ENCODE measurements around the gene AMZ1. TPM values are rescaled to one million over a fixed set of nuclear protein-coding genes. Genes with fewer than 3 reads are reported as not detected.
A peak's percentile ranks its signal among the peaks of the same experiment; 100 is the strongest.

Gene AMZ1, protein sequence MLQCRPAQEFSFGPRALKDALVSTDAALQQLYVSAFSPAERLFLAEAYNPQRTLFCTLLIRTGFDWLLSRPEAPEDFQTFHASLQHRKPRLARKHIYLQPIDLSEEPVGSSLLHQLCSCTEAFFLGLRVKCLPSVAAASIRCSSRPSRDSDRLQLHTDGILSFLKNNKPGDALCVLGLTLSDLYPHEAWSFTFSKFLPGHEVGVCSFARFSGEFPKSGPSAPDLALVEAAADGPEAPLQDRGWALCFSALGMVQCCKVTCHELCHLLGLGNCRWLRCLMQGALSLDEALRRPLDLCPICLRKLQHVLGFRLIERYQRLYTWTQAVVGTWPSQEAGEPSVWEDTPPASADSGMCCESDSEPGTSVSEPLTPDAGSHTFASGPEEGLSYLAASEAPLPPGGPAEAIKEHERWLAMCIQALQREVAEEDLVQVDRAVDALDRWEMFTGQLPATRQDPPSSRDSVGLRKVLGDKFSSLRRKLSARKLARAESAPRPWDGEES
- 4.9 and 8.5 TPM in 2 replicates for total RNA-seq (2014; rRNA removed; shearing (Covaris generic))

- peak; percentile 72 for DNase-seq (ENCODE audit: low read depth)
These were observed at the start of gene AMZ1 for GRCh38 chr7:2687881-2688318. TSS of gene AMZ1 (plus strand) at chr7:2688202. CDS start at chr7:2700452, 12,250 bp downstream.

DNA sequence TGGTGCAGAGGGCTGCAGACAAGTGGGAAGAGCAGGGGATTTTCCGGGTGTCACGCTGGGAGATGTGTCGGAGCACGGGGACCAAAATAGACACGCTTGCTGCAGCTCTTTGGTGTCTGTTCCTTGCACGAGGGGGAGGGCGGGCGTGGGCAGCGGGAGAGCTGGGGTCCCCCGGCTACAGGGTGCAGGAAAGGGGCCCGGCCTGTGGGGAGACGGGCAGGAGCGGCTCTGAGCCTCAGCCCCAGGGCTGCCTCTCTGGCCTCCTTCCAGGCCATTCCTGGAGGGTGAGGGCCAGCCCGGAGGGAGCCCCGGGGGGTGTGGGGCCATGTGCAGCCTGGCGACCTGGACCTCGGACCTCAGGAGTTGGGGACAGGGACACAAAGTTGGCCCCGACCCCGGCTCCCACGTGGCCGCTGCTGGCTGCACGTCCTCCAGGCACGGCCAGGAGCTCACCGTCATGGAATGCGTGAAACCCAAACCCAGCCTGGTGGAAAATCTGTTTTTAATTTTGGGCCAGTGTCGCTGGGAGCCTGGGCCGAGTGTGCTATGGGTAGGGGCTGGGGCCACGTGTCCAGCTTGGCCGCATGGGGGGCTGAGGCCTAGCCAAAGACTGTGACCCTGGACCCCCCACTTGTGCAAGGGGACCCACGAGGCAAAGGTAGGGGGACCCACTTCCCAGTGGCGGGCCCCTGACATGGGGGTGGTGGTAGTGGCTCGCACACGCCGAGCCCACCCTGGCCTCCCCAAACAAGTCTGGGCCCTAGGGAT lies 49.6 kb upstream of the AMZ1 start:
- DNase-seq (ENCODE audit: low read depth) = peak; percentile 93

DNA sequence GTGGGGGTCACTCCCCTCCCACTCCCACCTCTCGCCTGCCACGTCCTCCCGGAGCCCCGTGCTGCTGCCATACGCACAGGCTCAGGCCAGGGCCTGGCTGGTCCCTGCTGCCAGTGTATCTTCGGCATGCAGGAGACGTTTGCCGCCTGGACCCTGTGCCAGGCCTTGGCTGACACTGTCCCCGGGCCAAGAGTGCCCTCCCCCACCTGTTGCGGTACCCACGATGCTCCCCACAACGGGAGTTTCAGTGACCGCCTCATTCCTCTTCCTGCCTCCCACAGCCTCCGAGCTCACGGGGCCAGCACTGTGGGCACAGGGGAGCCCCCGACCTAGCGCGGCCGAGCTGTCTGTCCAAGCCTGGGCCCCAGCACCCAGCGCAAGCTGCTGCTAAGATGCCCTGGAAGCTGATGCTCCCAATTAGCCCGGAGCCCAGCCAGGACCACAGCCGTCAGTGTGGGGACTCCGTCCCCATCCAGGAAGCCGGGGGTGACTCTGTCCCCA lies 48.8 kb upstream of the AMZ1 start:
- DNase-seq (ENCODE audit: low read depth) = no peak

DNA sequence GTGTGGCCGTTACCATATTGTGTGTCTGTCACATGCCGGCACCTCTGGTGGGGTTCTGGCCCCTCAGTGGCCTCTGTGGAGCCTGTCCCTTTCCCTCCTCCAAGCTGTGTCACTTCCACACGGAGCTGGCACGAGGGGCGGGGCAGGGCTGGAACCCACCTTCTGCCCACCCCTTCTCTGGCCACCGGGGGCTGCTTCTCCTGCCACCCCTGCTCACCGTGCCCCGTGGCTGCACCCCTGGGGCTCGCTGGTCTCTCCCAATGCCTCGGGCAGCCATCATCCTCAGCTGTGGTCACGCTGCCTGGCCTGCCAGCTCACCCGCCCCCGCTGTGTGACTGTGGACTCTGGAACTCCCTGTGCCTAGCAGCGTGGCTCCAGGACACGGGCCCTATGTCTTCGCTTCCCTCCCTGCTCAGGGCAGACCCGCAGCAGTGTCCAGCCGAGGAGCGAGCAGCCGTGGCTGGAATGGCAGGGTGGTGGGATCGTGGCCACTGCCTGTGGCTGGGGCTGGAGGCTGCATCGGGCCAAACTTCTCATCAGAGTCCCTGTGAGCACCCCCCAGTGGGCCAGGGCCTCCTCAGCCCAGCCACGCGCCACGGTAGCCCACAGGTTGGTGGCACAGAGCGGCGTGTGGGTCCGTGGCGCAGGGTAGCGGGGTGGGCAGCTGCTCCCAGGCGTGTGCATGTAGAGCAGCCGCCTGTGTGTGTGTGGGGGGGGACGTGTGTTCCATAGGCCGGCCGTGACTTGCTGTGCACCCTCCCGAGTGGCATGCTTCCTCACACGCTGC lies 48.1 kb upstream of the AMZ1 start:
- no peak for DNase-seq (ENCODE audit: low read depth)

- DNase-seq (ENCODE audit: low read depth) = peak; percentile 90
These were observed 47.5 kb upstream of the AMZ1 start for GRCh38 chr7:2640482-2640830.

- DNase-seq (ENCODE audit: low read depth) = peak; percentile 72
These were observed 47.1 kb upstream of the AMZ1 start for GRCh38 chr7:2640846-2641316.

- DNase-seq (ENCODE audit: low read depth) = peak; percentile 100
These were observed 46.3 kb upstream of the AMZ1 start for GRCh38 chr7:2641406-2642393.

DNA sequence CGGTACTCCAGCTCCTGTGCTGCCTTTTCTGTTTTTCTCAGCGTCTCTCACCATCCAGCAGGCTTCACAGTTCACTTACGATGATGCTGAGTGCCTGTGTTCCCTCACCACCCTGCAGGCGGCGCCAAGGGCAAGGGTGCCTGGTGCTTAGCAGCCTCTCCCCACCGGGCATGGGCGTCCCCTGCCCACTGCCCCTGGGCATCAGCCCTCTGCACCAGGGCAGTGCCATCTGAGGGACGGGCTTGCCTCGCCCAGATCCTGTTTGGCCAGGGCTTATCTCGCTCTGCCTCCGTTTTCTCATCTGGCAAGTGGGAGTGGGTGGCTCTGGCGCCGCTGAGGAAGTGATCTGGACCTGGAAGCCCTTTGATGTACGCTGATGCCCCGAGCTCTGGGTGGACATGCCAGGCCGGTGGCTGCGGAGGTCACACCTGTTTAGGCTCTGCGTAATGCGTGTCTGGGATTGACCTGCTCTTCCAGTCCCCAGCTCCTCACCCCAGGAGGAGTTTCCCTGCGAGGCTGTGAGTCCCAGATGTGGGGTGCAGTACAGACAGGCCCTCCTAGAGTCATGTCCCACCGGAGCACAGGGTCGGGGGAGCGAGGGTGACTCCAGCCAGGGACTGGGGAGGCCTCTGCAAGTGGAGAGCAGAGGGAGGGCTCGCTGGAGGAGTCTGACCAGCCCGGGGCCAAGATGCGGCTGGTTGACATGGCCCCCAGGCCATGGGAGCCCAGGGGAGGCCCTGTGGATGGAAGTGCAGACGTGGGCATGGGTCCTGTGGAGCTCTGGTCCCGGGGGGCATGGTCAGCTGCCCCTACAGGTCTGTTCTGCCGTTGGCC lies 44.4 kb upstream of the AMZ1 start:
- no peak for DNase-seq (ENCODE audit: low read depth)

DNA sequence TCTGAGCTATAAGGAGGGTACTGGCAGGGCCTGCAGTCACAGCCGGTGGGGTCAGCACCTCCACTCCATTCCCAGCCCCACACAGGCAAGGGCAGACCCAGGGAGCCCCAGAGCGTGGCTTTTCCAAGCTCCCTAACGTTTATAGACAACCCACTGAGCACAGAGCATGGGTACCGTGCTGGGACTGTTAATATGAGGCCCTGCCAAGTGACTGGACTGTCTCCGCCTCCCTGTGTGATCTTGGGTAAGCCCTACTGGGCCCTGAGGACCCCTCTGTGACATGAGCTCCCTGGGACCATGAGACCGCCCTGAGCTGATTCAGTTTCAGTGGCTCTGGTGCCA lies 43.8 kb upstream of the AMZ1 start:
- DNase-seq (ENCODE audit: low read depth) = no peak

GRCh38 chr7:2644562-2645273 lies 43.3 kb upstream of the AMZ1 start:
- no peak for DNase-seq (ENCODE audit: low read depth)

DNA sequence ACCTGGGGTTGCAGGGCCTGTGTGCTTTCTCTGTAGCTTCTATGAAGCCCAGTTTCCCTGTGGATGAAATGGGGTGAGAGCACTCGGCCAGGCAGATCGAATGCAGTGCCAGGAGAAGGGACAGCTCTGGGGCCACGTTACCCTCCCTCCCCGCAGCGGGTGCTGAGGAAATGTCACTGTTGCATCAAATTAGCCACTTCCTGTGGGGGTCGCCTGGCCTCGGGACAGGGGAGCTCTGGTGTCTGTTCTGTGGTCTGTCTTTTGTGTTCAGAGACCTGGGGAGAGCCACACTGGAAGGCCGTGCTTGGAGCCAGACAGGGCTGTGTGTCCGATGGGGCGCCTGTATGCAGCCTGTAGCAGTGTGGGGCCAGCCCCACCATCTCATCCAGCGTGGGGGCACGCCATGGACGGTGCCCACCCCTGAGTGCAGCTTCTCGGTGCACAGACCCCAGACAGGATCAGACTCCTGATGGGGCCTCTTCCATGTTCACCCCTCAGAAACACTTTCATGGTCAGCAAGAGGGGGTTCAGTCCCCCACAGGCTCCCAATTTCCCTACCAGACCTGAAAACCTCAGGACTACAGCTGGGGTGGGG lies 42.6 kb upstream of the AMZ1 start:
- peak; percentile 58 for DNase-seq (ENCODE audit: low read depth)

GRCh38 chr7:2646336-2646679 lies 41.7 kb upstream of the AMZ1 start:
- no peak for DNase-seq (ENCODE audit: low read depth)

DNA sequence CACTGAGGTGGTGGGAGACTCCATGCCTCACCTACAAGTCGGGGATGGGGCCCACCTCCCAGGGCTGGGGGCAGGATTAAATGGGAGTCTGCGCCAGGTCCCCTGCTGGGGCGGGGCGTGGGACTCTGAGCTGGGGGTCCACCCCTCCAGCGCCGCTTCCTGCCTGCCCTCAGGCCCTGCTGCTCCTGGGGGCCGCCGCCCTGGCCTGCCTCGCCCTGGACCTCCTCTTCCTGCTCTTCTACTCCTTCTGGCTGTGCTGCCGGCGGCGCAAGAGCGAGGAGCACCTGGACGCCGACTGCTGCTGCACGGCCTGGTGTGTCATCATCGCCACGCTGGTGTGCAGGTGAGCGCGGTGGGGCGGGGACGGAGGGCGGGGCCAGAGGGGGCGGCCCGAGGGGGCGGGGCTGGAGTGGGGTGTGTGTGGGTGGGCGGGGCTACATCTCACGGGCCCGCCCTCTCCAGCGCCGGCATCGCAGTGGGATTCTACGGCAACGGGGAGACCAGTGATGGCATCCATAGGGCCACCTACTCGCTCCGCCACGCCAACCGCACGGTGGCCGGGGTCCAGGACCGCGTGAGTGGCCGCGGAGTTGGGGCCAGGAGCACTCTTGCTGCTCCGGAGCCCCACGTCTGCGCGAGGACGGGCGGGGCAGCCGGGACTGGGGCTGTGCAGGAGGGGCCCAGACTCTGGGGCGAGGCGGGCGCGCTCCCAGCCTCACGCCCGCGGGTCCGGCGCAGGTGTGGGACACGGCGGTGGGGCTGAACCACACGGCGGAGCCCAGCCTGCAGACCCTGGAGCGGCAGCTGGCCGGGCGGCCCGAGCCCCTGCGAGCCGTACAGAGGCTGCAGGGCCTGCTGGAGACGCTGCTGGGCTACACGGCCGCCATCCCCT lies 41.1 kb upstream of the AMZ1 start:
- DNase-seq (ENCODE audit: low read depth) = no peak

GRCh38 chr7:2647594-2648172 lies 40.3 kb upstream of the AMZ1 start:
- no peak for DNase-seq (ENCODE audit: low read depth)

DNA sequence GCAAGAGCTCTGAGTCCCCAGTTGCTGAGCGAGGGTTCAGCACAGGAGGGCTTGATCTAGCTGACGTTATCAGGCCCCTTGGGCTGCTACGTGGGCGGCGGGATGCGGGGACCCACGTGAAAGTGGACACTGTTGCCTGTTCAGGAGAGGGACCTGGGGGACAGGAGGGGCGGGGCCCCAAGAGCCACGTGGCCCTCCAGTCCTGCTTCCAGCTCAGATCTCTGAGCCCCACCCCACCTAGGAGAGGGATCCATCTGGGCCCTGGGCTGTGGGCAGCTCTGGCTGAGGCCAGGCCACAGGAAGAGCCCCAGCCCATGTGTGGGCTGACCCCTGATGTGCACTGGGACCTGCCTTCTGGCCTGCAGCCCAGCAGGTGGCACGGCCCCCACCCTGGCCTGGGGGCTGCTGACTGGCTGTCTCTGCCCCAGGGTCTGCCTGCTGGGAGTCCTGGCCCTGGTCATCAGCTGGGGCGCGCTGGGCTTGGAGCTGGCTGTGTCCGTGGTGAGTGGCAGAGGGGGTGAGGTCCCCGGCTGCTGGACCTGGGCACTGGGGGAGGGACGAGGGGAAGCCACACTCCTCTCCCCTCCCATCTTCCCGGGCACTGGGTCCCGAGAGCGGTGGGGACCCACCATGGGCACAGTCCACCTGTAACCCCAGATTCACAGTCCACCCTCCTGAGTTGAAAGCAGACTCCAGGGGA lies 38.7 kb upstream of the AMZ1 start:
- DNase-seq (ENCODE audit: low read depth) = no peak

- no peak for DNase-seq (ENCODE audit: low read depth)
These were observed 38.0 kb upstream of the AMZ1 start for GRCh38 chr7:2649991-2650390.

GRCh38 chr7:2650451-2650850 lies 37.6 kb upstream of the AMZ1 start:
- DNase-seq (ENCODE audit: low read depth) = no peak

Measured in RPMI7951 (cell line).